Right lobe of liver (tissue), 6 donors: Measurements from ENCODE around the gene PRKN. TPM values are rescaled to one million over a fixed set of nuclear protein-coding genes. Genes with fewer than 3 reads are reported as not detected.
A peak's percentile ranks its signal among the peaks of the same experiment; 100 is the strongest.

Experiments
- ATAC-seq, 4 donors: fragments of 200-7000 bp; cut with Tn5 transposase; one replicate each; pipeline ENCODE4 v1.9.1; 2020; ENCODE audit warnings: mild to moderate bottlenecking in 4 of 4, moderate library complexity in 4 of 4
- DNase-seq, 3 donors: peaks; one replicate each; pipeline ENCODE4 v3.0.0-alpha.2; 2020
- H3K27ac ChIP-seq, 3 donors: fragments of 200-600 bp; one replicate each; pipeline ENCODE4 v1.8.0; 2022
- H3K27me3 ChIP-seq, 2 donors: fragments of 200-600 bp; one replicate each; pipeline ENCODE4 v1.8.0; 2022
- H3K36me3 ChIP-seq, 4 donors: fragments of 200-600 bp; sonication (generic) in 1 of 4; one replicate each; pipeline versions ENCODE4 v1.5.1 to v1.8.0; 2017 to 2022; ENCODE audit warnings: control low read depth in 1 of 4
- H3K4me1 ChIP-seq, 4 donors: fragments of 200-600 bp; sonication (generic) in 1 of 4; one replicate each; pipeline versions ENCODE4 v1.5.1 to v1.8.0; 2017 to 2022; ENCODE audit warnings: control low read depth in 1 of 4
- H3K4me3 ChIP-seq, 3 donors: fragments of 200-600 bp; one replicate each; pipeline ENCODE4 v1.8.0; 2022
- H3K9me3 ChIP-seq, 4 donors: fragments of 200-600 bp; sonication (generic) in 1 of 4; one replicate each; pipeline versions ENCODE4 v1.5.1 to v1.8.0; 2017 to 2022; ENCODE audit warnings: control low read depth in 1 of 4
- CTCF ChIP-seq, 4 donors: fragments of 200-600 bp in 3 of 4; fragments of 450-650 bp in 1 of 4; IDR thresholded peaks; one replicate each; pipeline versions ENCODE4 v1.5.1 to v1.8.0; 2016 to 2022; ENCODE audit warnings: antibody characterized with exemption in 4 of 4, mild to moderate bottlenecking in 2 of 4
- POLR2A ChIP-seq: fragments of 450-650 bp; IDR thresholded peaks from one replicate; pipeline ENCODE4 v1.6.1; 2017; ENCODE audit warnings: antibody characterized with exemption, mild to moderate bottlenecking
- WGBS: methylation state at CpG from one replicate; pipeline ENCODE4 v1.1.6; 2018; ENCODE audit warnings: low coverage, low lambda C conversion rate; ENCODE audit not compliant: insufficient coverage; ENCODE audit errors: missing lambda C conversion rate; 5-methylcytosine and 5-hydroxymethylcytosine counted together
- intact Hi-C, 2 donors: fragments of 100-400 bp; cut with DNase I; formaldehyde crosslinking; loops; one replicate each; pipeline versions ENCODE4 v1.11.2 to v1.14.1; 2022
- total RNA-seq, 6 experiments: library from RNA; depleted of rRNA in 2 of 6; stranded (reverse); fragments of >200 nt in 2 of 6; fragmentation: NEBNext Ultra II Directional in 3 of 6; extraction: Animal tissue kit (Norgen Biotek cat#: 25700) in 3 of 6; gene quantifications; one replicate each; pipeline versions ENCODE4 v1.1.0 to v1.2.4, GENCODE V29; 2016 to 2023
- donor health status: DM: no; HTN: yes; CAD: no.
- donor health status: DM: no; HTN: no; CAD: no.
- donor health status: DM: no; HTN: no; CAD: no.
- donor health status: DM: no; HTN: yes; CAD: no.
- donor health status: DM: no; HTN: yes; CAD: no.

The PRKN gene
- total RNA-seq, 6 experiments from 2014 or later = 1.1 to 3.7 (median 2.2) TPM

- no peaks in the 10 kb centered on the region for H3K27me3 ChIP-seq
- no peak overlapping the region for H3K4me3 ChIP-seq
- DNase-seq (no peak), ATAC-seq (peak in 1 of 4 donors; percentile 17)
- no peaks in the 10 kb centered on the region for H3K36me3 ChIP-seq
- H3K4me1 ChIP-seq = no peaks in the 10 kb centered on the region
- TF ChIP-seq POLR2A (no peak), CTCF (IDR thresholded peaks at IDR 0.05) (no peak)
- intact Hi-C loops = no loop called here
- H3K9me3 ChIP-seq = no peaks in the 10 kb centered on the region
- WGBS = 59% methylated on average over 5 of the region's 7 CpGs
- no peak overlapping the region for H3K27ac ChIP-seq
These were observed 548.2 kb downstream of the PRKN start for GRCh38 chr6:162179196-162179951.

GRCh38 chr6:162178666-162179065, 548.9 kb downstream of the PRKN start:
- Histone ChIP-seq H3K36me3 (no peaks in the 10 kb centered on the region), H3K4me1 (no peaks in the 10 kb centered on the region), H3K27me3 (no peaks in the 10 kb centered on the region), H3K4me3 (no peak overlapping the region), H3K9me3 (no peaks in the 10 kb centered on the region), H3K27ac (no peak overlapping the region)
- DNase-seq (no peak), ATAC-seq (peak in 1 of 4 donors; percentile 37)
- WGBS = 73% methylated on average over 8 of the region's 8 CpGs
- TF ChIP-seq CTCF (IDR thresholded peaks at IDR 0.05) (no peak), POLR2A (no peak)
- intact Hi-C loops = no loop called here

GRCh38 chr6:162178266-162178665, 549.3 kb downstream of the PRKN start:
- Histone ChIP-seq H3K27me3 (no peaks in the 10 kb centered on the region), H3K27ac (no peak overlapping the region), H3K4me3 (no peak overlapping the region), H3K36me3 (no peaks in the 10 kb centered on the region), H3K9me3 (no peaks in the 10 kb centered on the region), H3K4me1 (no peaks in the 10 kb centered on the region)
- intact Hi-C loops = no loop called here
- 38% methylated on average over 1 of the region's 3 CpGs for WGBS
- no peak for TF ChIP-seq POLR2A
- TF ChIP-seq CTCF (IDR thresholded peaks at IDR 0.05) = no peak
- ATAC-seq (no peak), DNase-seq (no peak)

GRCh38 chr6:162177746-162178145, 549.8 kb downstream of the PRKN start:
- H3K27me3 ChIP-seq = no peaks in the 10 kb centered on the region
- TF ChIP-seq CTCF (IDR thresholded peaks at IDR 0.05) = peak in 3 of 4 donors; percentile 21 to 48 (median 34)
- TF ChIP-seq POLR2A = no peak
- no peaks in the 10 kb centered on the region for H3K9me3 ChIP-seq
- no peak for DNase-seq
- H3K4me1 ChIP-seq = no peaks in the 10 kb centered on the region
- intact Hi-C loops = no loop called here
- H3K36me3 ChIP-seq = no peaks in the 10 kb centered on the region
- ATAC-seq = peak; percentile 43 to 61 (median 48)
- 60% methylated on average over 2 of the region's 4 CpGs for WGBS
- no peak overlapping the region for H3K27ac ChIP-seq
- H3K4me3 ChIP-seq = no peak overlapping the region
